ENCODE data around the gene LRMDA.
"Not testable (repeated sequence)": the region's sequence is repeated elsewhere in the genome, so short reads cannot be mapped to it uniquely, and the experiment has no call there.

Gene LRMDA

GRCh38 chr10:76136961-76137360, 705.5 kb downstream of the LRMDA start:
- no peak for DNase-seq (ENCODE audit: low spot score)

GRCh38 chr10:76138286-76138685, 706.9 kb downstream of the LRMDA start:
- DNase-seq (ENCODE audit: low spot score) (no peak), FAIRE-seq (no peak)

More at GRCh38 chr10:76136961-76137360, 705.5 kb downstream of the LRMDA start:
- no peak for FAIRE-seq

GRCh38 chr10:76138906-76139305, 707.5 kb downstream of the LRMDA start:
- no peak for DNase-seq (ENCODE audit: low spot score)
- FAIRE-seq: no peak

- FAIRE-seq: no peak
- no peak for DNase-seq (ENCODE audit: low spot score)
Observed at GRCh38 chr10:76139431-76139830, 708.0 kb downstream of the LRMDA start.

- DNase-seq (ENCODE audit: low spot score) (no peak), FAIRE-seq (no peak)
Observed at GRCh38 chr10:76141376-76141775, 710.0 kb downstream of the LRMDA start.

- not testable (repeated sequence) for DNase-seq (ENCODE audit: low spot score); FAIRE-seq
Observed at GRCh38 chr10:76148217-76148616, 716.8 kb downstream of the LRMDA start.

GRCh38 chr10:76149182-76149581, 717.8 kb downstream of the LRMDA start:
- DNase-seq (ENCODE audit: low spot score) (peak; percentile 26), FAIRE-seq (no peak)

GRCh38 chr10:76149602-76150138, 718.2 kb downstream of the LRMDA start:
- FAIRE-seq: no peak
- no peak for DNase-seq (ENCODE audit: low spot score)

GRCh38 chr10:76150139-76150875, 718.9 kb downstream of the LRMDA start:
- peak; percentile 80 for FAIRE-seq
- DNase-seq (ENCODE audit: low spot score): peak; percentile 83

GRCh38 chr10:76150876-76151288, 719.5 kb downstream of the LRMDA start:
- no peak for FAIRE-seq

GRCh38 chr10:76152186-76152585, 720.8 kb downstream of the LRMDA start:
- FAIRE-seq: no peak

More at GRCh38 chr10:76150876-76151288, 719.5 kb downstream of the LRMDA start:
- DNase-seq (ENCODE audit: low spot score): peak; percentile 20

GRCh38 chr10:76155961-76156360, 724.5 kb downstream of the LRMDA start:
- DNase-seq (ENCODE audit: low spot score): no peak
- no peak for FAIRE-seq

More at GRCh38 chr10:76152186-76152585, 720.8 kb downstream of the LRMDA start:
- DNase-seq (ENCODE audit: low spot score): no peak

- DNase-seq (ENCODE audit: low spot score): no peak
- no peak for FAIRE-seq
Observed at GRCh38 chr10:76160446-76161300, 729.2 kb downstream of the LRMDA start.

- DNase-seq (ENCODE audit: low spot score): no peak
- no peak for FAIRE-seq
Observed at GRCh38 chr10:76161301-76161582, 729.8 kb downstream of the LRMDA start.

- DNase-seq (ENCODE audit: low spot score): no peak
- peak; percentile 62 for FAIRE-seq
Observed at GRCh38 chr10:76168437-76168836, 737.0 kb downstream of the LRMDA start.

- DNase-seq (ENCODE audit: low spot score) (no peak), FAIRE-seq (no peak)
Observed at GRCh38 chr10:76169246-76169645, 737.8 kb downstream of the LRMDA start.

GRCh38 chr10:76172020-76172419, 740.6 kb downstream of the LRMDA start:
- DNase-seq (ENCODE audit: low spot score) (no peak), FAIRE-seq (no peak)

GRCh38 chr10:76175533-76176165, 744.2 kb downstream of the LRMDA start:
- FAIRE-seq (peak; percentile 48), DNase-seq (ENCODE audit: low spot score) (no peak)

GRCh38 chr10:76176166-76176550, 744.7 kb downstream of the LRMDA start:
- FAIRE-seq (no peak), DNase-seq (ENCODE audit: low spot score) (no peak)

- FAIRE-seq (no peak), DNase-seq (ENCODE audit: low spot score) (no peak)
Observed at GRCh38 chr10:76177936-76178335, 746.5 kb downstream of the LRMDA start.

- FAIRE-seq: no peak
- no peak for DNase-seq (ENCODE audit: low spot score)
Observed at GRCh38 chr10:76178532-76179292, 747.3 kb downstream of the LRMDA start.

Data from urothelium cell line (cell line).